GM12801 (cell line): ENCODE results near the gene TMEM151A.

Source experiments
- TF ChIP-seq, protein P1 (sequence below): IDR thresholded peaks from one replicate; pipeline ENCODE4 v1.5.1; 2011; ENCODE audit warnings: control low read depth; ENCODE audit not compliant: insufficient read length; ENCODE audit errors: extremely low read depth

TMEM151A gene

DNA sequence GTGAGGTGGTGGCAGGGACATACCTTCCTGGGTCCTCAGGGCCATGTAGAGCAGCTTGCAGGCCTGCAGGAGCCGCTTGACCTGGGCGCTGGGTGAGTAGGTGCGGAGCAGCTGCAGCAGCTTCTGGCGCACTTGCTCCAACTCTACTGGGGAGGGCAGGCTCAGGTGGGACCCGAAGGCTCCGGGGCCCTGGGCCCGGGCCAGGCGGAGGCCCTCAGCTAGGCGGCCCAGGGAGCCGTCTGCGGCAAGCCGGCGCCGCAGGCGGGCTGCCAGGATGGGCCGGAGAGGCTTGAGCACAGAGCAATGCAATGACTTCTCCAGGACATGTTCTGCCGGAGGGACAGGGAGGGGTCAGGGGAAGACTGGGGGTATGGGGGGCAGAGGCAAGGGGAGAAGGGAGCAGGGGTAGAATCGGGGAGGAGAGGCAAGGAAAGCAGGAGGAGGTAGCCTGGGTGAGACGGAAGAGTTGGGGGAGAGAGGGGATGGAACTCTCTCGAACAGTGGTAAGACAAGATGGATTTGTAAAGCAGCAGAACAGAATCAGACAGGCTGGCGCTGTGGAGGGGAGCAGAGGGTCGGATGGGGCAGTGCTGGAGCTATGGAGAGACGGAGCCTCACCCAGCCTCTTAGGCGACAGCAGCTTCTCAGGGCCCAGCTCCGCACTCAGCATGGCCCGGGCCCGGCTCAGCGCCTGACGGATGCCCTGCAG, 42.4 kb downstream of the TMEM151A start:
- TF ChIP-seq, protein P1, sequence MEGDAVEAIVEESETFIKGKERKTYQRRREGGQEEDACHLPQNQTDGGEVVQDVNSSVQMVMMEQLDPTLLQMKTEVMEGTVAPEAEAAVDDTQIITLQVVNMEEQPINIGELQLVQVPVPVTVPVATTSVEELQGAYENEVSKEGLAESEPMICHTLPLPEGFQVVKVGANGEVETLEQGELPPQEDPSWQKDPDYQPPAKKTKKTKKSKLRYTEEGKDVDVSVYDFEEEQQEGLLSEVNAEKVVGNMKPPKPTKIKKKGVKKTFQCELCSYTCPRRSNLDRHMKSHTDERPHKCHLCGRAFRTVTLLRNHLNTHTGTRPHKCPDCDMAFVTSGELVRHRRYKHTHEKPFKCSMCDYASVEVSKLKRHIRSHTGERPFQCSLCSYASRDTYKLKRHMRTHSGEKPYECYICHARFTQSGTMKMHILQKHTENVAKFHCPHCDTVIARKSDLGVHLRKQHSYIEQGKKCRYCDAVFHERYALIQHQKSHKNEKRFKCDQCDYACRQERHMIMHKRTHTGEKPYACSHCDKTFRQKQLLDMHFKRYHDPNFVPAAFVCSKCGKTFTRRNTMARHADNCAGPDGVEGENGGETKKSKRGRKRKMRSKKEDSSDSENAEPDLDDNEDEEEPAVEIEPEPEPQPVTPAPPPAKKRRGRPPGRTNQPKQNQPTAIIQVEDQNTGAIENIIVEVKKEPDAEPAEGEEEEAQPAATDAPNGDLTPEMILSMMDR, result no peak

GRCh38 chr11:66334605-66335442, 43.1 kb downstream of the TMEM151A start:
- TF ChIP-seq, protein P1, result no peak

GRCh38 chr11:66335531-66336233, 44.0 kb downstream of the TMEM151A start:
- TF ChIP-seq, protein P1, result no peak

DNA sequence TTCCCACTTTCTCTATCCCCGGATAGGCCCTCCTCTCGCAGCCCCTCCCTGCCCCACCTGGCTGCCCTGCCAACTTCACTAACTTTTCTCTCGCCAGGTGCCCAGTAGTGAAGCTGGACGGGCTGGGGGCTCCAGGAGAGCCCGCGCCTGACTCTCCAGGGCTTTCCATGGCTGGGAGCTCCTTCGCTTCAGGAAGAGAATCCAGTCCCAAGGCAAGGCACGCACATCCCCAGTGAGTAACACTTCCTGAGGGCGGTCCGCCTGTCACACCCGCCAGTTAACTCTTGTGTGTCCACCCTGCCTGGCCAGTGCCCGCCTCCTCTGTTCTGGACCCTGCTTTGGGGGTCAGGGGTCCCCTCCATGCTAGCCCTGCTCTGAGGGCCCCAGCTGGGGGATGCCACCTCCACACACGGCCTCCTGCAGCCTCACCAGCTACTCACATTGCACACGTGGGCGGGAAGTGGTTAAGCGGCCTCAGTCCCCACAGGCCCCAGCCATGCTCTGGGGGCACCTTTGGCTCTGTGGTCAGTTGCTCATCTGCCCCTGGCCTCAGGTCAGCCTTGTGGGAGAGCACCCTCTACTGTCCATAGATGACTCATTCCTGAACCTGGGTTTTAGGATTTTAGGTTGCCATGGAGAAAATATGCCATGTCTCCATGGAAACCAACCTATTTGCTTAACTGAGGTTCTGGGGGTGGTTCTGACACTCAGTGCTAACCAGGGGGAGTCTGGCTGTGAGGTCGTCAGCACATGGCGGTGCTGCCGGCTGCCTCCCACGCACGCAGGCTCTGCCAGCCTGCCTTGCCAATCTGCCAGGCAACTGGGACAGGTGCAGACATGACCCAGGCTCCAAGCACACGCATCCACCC, 44.8 kb downstream of the TMEM151A start, which contains the start of gene RIN1:
RIN1 (minus strand) TSS at position 201 of the 869 bp plus-strand sequence; CDS start at position 169, 32 bp downstream.
- TF ChIP-seq, protein P1, result no peak

GRCh38 chr11:66337103-66337899, 45.6 kb downstream of the TMEM151A start:
- TF ChIP-seq, protein P1, result no peak

DNA sequence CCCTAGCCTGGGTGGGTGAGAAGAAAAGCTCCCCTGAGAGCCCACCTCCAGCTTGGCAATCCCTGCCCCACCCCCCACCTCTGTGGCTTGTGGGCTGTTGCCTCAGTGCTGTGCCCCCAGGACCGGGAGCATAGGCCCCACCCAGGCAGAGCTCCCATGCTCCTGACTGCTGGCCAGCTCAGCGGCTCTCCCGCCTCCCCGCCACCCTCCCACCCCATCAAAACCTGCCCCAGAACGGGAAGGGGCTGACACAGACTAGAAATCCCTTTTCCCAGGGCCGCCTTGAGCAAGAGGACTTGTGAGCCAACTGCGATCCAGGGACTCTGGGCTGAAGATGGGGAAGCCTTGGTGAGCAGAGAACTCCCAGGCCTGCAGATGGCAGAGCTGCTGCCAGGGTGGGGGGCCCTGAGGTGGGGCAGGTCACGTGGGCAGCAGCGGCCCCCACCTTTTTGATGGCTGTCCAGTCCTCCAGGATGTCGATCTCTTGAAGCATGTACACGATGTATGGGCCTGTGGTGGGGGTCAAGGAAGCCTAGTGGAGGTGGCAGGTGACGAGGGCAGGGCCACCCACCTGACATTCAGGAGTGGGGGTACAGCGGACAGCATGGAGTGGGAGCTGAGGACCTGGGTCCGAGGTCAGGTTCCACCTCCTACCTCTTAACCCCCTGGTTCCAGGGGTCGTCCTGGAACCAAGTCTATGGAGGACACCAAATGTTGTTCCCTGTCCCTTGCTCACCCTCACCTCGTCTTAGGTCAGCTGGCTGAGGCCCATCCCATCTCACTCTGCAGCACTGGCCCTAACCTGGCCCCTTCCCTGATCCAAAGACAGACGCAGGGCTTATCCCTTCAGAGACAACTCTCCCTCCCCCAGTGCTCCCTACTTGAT, 46.8 kb downstream of the TMEM151A start:
- TF ChIP-seq, protein P1, result no peak
